HPDE6-E6E7 (cell line): Measurements from ENCODE around the gene CNPY4.
"Not testable (repeated sequence)": the region's sequence is repeated elsewhere in the genome, so short reads cannot be mapped to it uniquely, and the experiment has no call there.

Experiments used
- DNase-seq: peaks from one replicate; pipeline ENCODE4 v3.0.0; 2011; ENCODE audit warnings: missing footprints; ENCODE audit errors: extremely low spot score

Gene CNPY4

GRCh38 chr7:100119970-100120732 is 717 bp downstream of the CNPY4 start:
- DNase-seq: peak; percentile 54

- no peak for DNase-seq
Measured at GRCh38 chr7:100120733-100121036, 1.3 kb downstream of the CNPY4 start.

GRCh38 chr7:100122067-100122466 is 2.6 kb downstream of the CNPY4 start:
- DNase-seq: no peak

GRCh38 chr7:100122568-100122967 is 3.1 kb downstream of the CNPY4 start:
- DNase-seq: no peak

- DNase-seq: no peak
Measured at GRCh38 chr7:100124301-100125230, 5.1 kb downstream of the CNPY4 start.

- DNase-seq: no peak
Measured at GRCh38 chr7:100126239-100126930, 7.0 kb downstream of the CNPY4 start.

GRCh38 chr7:100126931-100127865 is 7.8 kb downstream of the CNPY4 start, which contains the start of gene MBLAC1:
Gene MBLAC1 (plus strand): TSS chr7:100126967. CDS start chr7:100127396, 429 bp downstream.
- peak; percentile 71 for DNase-seq

GRCh38 chr7:100127866-100128636 is 8.6 kb downstream of the CNPY4 start:
- DNase-seq: no peak

- DNase-seq: no peak
Measured at GRCh38 chr7:100128637-100128963, 9.2 kb downstream of the CNPY4 start.

GRCh38 chr7:100130220-100130607 is 10.8 kb downstream of the CNPY4 start:
- DNase-seq: not testable (repeated sequence)

GRCh38 chr7:100130608-100131453 is 11.4 kb downstream of the CNPY4 start:
- peak; percentile 58 for DNase-seq

GRCh38 chr7:100132126-100132525 is 12.7 kb downstream of the CNPY4 start:
- DNase-seq: no peak

GRCh38 chr7:100132697-100133151 is 13.3 kb downstream of the CNPY4 start:
- DNase-seq: peak; percentile 75

GRCh38 chr7:100137851-100138760 is 18.7 kb downstream of the CNPY4 start:
- DNase-seq: no peak

- DNase-seq: no peak
Measured at GRCh38 chr7:100141555-100141949, 22.1 kb downstream of the CNPY4 start.

- DNase-seq: no peak
Measured at GRCh38 chr7:100142461-100142860, 23.0 kb downstream of the CNPY4 start.

- not testable (repeated sequence) for DNase-seq
Measured at GRCh38 chr7:100146350-100146749, 26.9 kb downstream of the CNPY4 start.

- DNase-seq: no peak
Measured at GRCh38 chr7:100147278-100147677, 27.8 kb downstream of the CNPY4 start.
